ENCODE data around the gene UBE3D.

The UBE3D gene

DNA sequence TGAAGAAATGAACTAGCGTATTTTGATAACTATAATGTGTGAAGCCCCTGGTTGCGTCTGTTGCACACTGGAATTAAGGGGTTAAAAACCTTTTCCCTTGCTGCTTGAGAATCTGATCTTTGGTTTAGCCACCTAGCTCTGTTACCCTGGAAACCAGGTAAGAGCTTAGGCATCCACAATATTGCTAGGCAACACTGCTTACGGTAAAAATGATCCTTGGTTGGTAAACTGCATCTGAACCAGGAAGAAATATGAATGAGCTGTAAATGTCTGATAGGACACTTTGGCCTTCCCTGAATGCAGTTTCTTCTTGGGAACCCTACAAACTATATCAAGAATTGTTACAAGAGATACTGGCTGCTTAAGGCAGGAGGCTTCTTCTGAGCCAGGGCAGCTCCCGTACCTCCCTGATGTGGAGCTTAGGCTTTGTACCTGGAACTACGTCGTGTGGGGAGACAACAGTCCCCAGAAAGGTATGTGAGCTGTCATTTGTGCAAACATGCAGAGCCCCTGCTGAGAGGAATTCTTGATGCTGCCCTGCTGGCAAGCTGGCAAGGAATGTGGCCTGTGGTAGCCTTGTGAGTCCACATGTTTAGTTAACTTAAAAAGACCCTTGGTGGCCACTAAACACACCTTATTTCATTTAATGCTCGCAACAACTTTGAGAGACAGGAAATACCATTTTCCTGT lies 18.4 kb downstream of the UBE3D start:
- H3K27me3 ChIP-seq (ENCODE audit: insufficient read depth, low read length): no peaks in the 10 kb centered on the region
- H3K14ac ChIP-seq (ENCODE audit: low read length): no peak overlapping the region
- H2AFZ ChIP-seq (ENCODE audit: insufficient read depth, low read length, poor library complexity): no peak overlapping the region
- no peak overlapping the region for H3K4me3 ChIP-seq (ENCODE audit: low read depth, low read length)
- no peak overlapping the region for H3K4me2 ChIP-seq (ENCODE audit: low read length)
- no peak overlapping the region for H2BK5ac ChIP-seq (ENCODE audit: low read depth, low read length, poor library complexity)
- no peak overlapping the region for H2AK5ac ChIP-seq (ENCODE audit: low read length)
- no peak overlapping the region for H4K8ac ChIP-seq (ENCODE audit: low read depth, low read length)
- H3K4me1 ChIP-seq (ENCODE audit: control insufficient read depth in 1 of 2, insufficient read depth in 2 of 2, low read length in 2 of 2): peaks cover 0 to 4% of the 10 kb centered on the region in 2 experiments
- H4K12ac ChIP-seq (ENCODE audit: low read depth, low read length): no peak overlapping the region
- no peak overlapping the region for H2BK12ac ChIP-seq (ENCODE audit: low read length)
- peak in 1 of 2 donors; percentile 47 for DNase-seq
- no CpG with 5 or more reads among the region's 7 CpGs for WGBS (ENCODE audit: extremely low coverage, insufficient coverage, insufficient read length)
- no peak overlapping the region for H4K91ac ChIP-seq (ENCODE audit: low read depth, low read length)
- H3K9me3 ChIP-seq (ENCODE audit: insufficient read depth, low read depth, low read length): no peaks in the 10 kb centered on the region
- no peak overlapping the region for H3K9ac ChIP-seq (ENCODE audit: low read length)
- no peak overlapping the region for H3K4ac ChIP-seq (ENCODE audit: low read depth, low read length)
- H3K23ac ChIP-seq (ENCODE audit: low read length): no peak overlapping the region
- no peaks in the 10 kb centered on the region for H3K79me2 ChIP-seq (ENCODE audit: control insufficient read depth, insufficient read depth, low read length, poor library complexity)
- H3K27ac ChIP-seq (ENCODE audit: low read depth, low read length): no peak overlapping the region
- no peaks in the 10 kb centered on the region for H3K36me3 ChIP-seq (ENCODE audit: control insufficient read depth in 1 of 2, insufficient read depth in 2 of 2, low read length in 2 of 2)
- no peak overlapping the region for H2BK120ac ChIP-seq (ENCODE audit: insufficient read depth, low read length, poor library complexity)
- H3K79me1 ChIP-seq (ENCODE audit: low read length): no peaks in the 10 kb centered on the region
- no peak overlapping the region for H3K18ac ChIP-seq (ENCODE audit: low read length)

- Histone ChIP-seq H4K8ac (ENCODE audit: low read depth, low read length) (no peak overlapping the region), H2BK120ac (ENCODE audit: insufficient read depth, low read length, poor library complexity) (no peak overlapping the region), H3K27ac (ENCODE audit: low read depth, low read length) (no peak overlapping the region), H4K12ac (ENCODE audit: low read depth, low read length) (no peak overlapping the region), H3K79me1 (ENCODE audit: low read length) (no peaks in the 10 kb centered on the region), H2BK12ac (ENCODE audit: low read length) (no peak overlapping the region), H3K4me2 (ENCODE audit: low read length) (no peak overlapping the region), H3K36me3 (ENCODE audit: control insufficient read depth in 1 of 2, insufficient read depth in 2 of 2, low read length in 2 of 2) (no peaks in the 10 kb centered on the region), H3K79me2 (ENCODE audit: control insufficient read depth, insufficient read depth, low read length, poor library complexity) (no peaks in the 10 kb centered on the region), H3K14ac (ENCODE audit: low read length) (no peak overlapping the region), H3K9ac (ENCODE audit: low read length) (no peak overlapping the region), H3K4me1 (ENCODE audit: control insufficient read depth in 1 of 2, insufficient read depth in 2 of 2, low read length in 2 of 2) (peaks cover 0 to 4% of the 10 kb centered on the region in 2 experiments), H3K4ac (ENCODE audit: low read depth, low read length) (no peak overlapping the region), H2AFZ (ENCODE audit: insufficient read depth, low read length, poor library complexity) (no peak overlapping the region), H4K91ac (ENCODE audit: low read depth, low read length) (no peak overlapping the region), H3K23ac (ENCODE audit: low read length) (no peak overlapping the region), H3K18ac (ENCODE audit: low read length) (no peak overlapping the region), H3K27me3 (ENCODE audit: insufficient read depth, low read length) (no peaks in the 10 kb centered on the region), H2BK5ac (ENCODE audit: low read depth, low read length, poor library complexity) (no peak overlapping the region), H3K9me3 (ENCODE audit: insufficient read depth, low read depth, low read length) (no peaks in the 10 kb centered on the region), H3K4me3 (ENCODE audit: low read depth, low read length) (no peak overlapping the region), H2AK5ac (ENCODE audit: low read length) (no peak overlapping the region)
- no CpG with 5 or more reads among the region's 6 CpGs for WGBS (ENCODE audit: extremely low coverage, insufficient coverage, insufficient read length)
- no peak for DNase-seq
Observed at GRCh38 chr6:83044091-83044768, 21.4 kb downstream of the UBE3D start.

- Histone ChIP-seq H3K9ac (ENCODE audit: low read length) (no peak overlapping the region), H3K27me3 (ENCODE audit: insufficient read depth, low read length) (no peaks in the 10 kb centered on the region), H3K27ac (ENCODE audit: low read depth, low read length) (no peak overlapping the region), H3K4me3 (ENCODE audit: low read depth, low read length) (no peak overlapping the region), H2AFZ (ENCODE audit: insufficient read depth, low read length, poor library complexity) (no peak overlapping the region), H4K8ac (ENCODE audit: low read depth, low read length) (no peak overlapping the region), H2BK12ac (ENCODE audit: low read length) (no peak overlapping the region), H4K12ac (ENCODE audit: low read depth, low read length) (no peak overlapping the region), H3K23ac (ENCODE audit: low read length) (no peak overlapping the region), H3K18ac (ENCODE audit: low read length) (no peak overlapping the region), H4K91ac (ENCODE audit: low read depth, low read length) (no peak overlapping the region), H2BK5ac (ENCODE audit: low read depth, low read length, poor library complexity) (no peak overlapping the region), H2AK5ac (ENCODE audit: low read length) (no peak overlapping the region), H3K9me3 (ENCODE audit: insufficient read depth, low read depth, low read length) (no peaks in the 10 kb centered on the region), H3K4me1 (ENCODE audit: control insufficient read depth in 1 of 2, insufficient read depth in 2 of 2, low read length in 2 of 2) (peaks cover 0 to 4% of the 10 kb centered on the region in 2 experiments), H3K14ac (ENCODE audit: low read length) (no peak overlapping the region), H3K36me3 (ENCODE audit: control insufficient read depth in 1 of 2, insufficient read depth in 2 of 2, low read length in 2 of 2) (no peaks in the 10 kb centered on the region), H3K79me2 (ENCODE audit: control insufficient read depth, insufficient read depth, low read length, poor library complexity) (no peaks in the 10 kb centered on the region), H3K4ac (ENCODE audit: low read depth, low read length) (no peak overlapping the region), H3K4me2 (ENCODE audit: low read length) (no peak overlapping the region), H2BK120ac (ENCODE audit: insufficient read depth, low read length, poor library complexity) (no peak overlapping the region), H3K79me1 (ENCODE audit: low read length) (no peaks in the 10 kb centered on the region)
- WGBS (ENCODE audit: extremely low coverage, insufficient coverage, insufficient read length): no CpG with 5 or more reads among the region's 4 CpGs
- no peak for DNase-seq
Observed at GRCh38 chr6:83042467-83043053, 23.1 kb downstream of the UBE3D start.

- Histone ChIP-seq H2BK5ac (ENCODE audit: low read depth, low read length, poor library complexity) (no peak overlapping the region), H2AFZ (ENCODE audit: insufficient read depth, low read length, poor library complexity) (no peak overlapping the region), H2BK12ac (ENCODE audit: low read length) (no peak overlapping the region), H3K36me3 (ENCODE audit: control insufficient read depth in 1 of 2, insufficient read depth in 2 of 2, low read length in 2 of 2) (no peaks in the 10 kb centered on the region), H4K12ac (ENCODE audit: low read depth, low read length) (no peak overlapping the region), H3K9ac (ENCODE audit: low read length) (no peak overlapping the region), H3K4ac (ENCODE audit: low read depth, low read length) (no peak overlapping the region), H3K79me2 (ENCODE audit: control insufficient read depth, insufficient read depth, low read length, poor library complexity) (no peaks in the 10 kb centered on the region), H3K27me3 (ENCODE audit: insufficient read depth, low read length) (no peaks in the 10 kb centered on the region), H3K23ac (ENCODE audit: low read length) (no peak overlapping the region), H3K27ac (ENCODE audit: low read depth, low read length) (no peak overlapping the region), H3K79me1 (ENCODE audit: low read length) (no peaks in the 10 kb centered on the region), H2AK5ac (ENCODE audit: low read length) (no peak overlapping the region), H3K4me1 (ENCODE audit: control insufficient read depth in 1 of 2, insufficient read depth in 2 of 2, low read length in 2 of 2) (peaks cover 0 to 2% of the 10 kb centered on the region in 2 experiments), H4K91ac (ENCODE audit: low read depth, low read length) (no peak overlapping the region), H3K18ac (ENCODE audit: low read length) (no peak overlapping the region), H3K9me3 (ENCODE audit: insufficient read depth, low read depth, low read length) (no peaks in the 10 kb centered on the region), H3K14ac (ENCODE audit: low read length) (no peak overlapping the region), H3K4me2 (ENCODE audit: low read length) (no peak overlapping the region), H4K8ac (ENCODE audit: low read depth, low read length) (no peak overlapping the region), H2BK120ac (ENCODE audit: insufficient read depth, low read length, poor library complexity) (no peak overlapping the region), H3K4me3 (ENCODE audit: low read depth, low read length) (no peak overlapping the region)
- WGBS (ENCODE audit: extremely low coverage, insufficient coverage, insufficient read length): no CpG with 5 or more reads among the region's 2 CpGs
- peak in 1 of 2 donors; percentile 62 for DNase-seq
Observed at GRCh38 chr6:83038246-83038645, 27.4 kb downstream of the UBE3D start.

All from trophoblast cell (in vitro differentiated cells and primary cell).